HCT116 (cell line): ENCODE data around the gene WDR59. TPM values are rescaled to one million over a fixed set of nuclear protein-coding genes. Genes with fewer than 3 reads are reported as not detected.

Experiments used
- ATAC-seq: fragments of 200-7000 bp; cut with Tn5 transposase; 2 replicates; pipeline ENCODE4 v1.9.1; 2020; ENCODE audit warnings: mild to moderate bottlenecking, moderate library complexity
- BruUV-seq: library from RNA; stranded (reverse); fragments of 400-500 nt; replicated peaks from 2 replicates; lab custom pipeline; 2021; lab: Mats Ljungman, UMichigan
- CTCF ChIA-PET: fragments of 300-600 bp; sonication (Branson Sonifier 250); formaldehyde crosslinking; loops from one replicate; lab custom pipeline; 2021; ENCODE audit warnings: antibody characterized with exemption; lab: Charles Lee
- POLR2A ChIA-PET: fragments of 300-600, 350-600 bp; sonication (Branson Sonifier 250); formaldehyde crosslinking; loops from one replicate; lab custom pipeline; 2021; ENCODE audit warnings: antibody characterized with exemption; lab: Charles Lee
- RAD21 ChIA-PET, 2 experiments: fragments of 300-600 bp; sonication (Branson Sonifier 250); formaldehyde crosslinking; loops; one replicate each; lab custom pipeline; 2023; ENCODE audit warnings: low total read pairs in 2 of 2; ENCODE audit not compliant: uncharacterized antibody in 2 of 2, unreplicated experiment in 2 of 2, low non-redundant PET in 1 of 2; lab: Charles Lee
- DNase-seq: peaks from one replicate; pipeline ENCODE4 v3.0.0-alpha.2; 2010; ENCODE audit warnings: low read depth, low spot score
- H2AFZ ChIP-seq: fragments of 200-600 bp; shearing (Covaris generic), sonication (generic); 2 replicates; pipeline ENCODE4 v1.6.1; 2017; ENCODE audit warnings: low read depth, mixed run types, mixed read lengths, antibody characterized with exemption, low read length; ENCODE audit not compliant: poor library complexity, severe bottlenecking
- H3K27ac ChIP-seq: 2 replicates; pipeline ENCODE4 v1.5.1; 2012; ENCODE audit warnings: low read depth, low read length
- H3K27me3 ChIP-seq: fragments of 200-600 bp; sonication (generic); 2 replicates; pipeline ENCODE4 v1.6.1; 2016; ENCODE audit warnings: mixed run types, low read length, mixed read lengths; ENCODE audit not compliant: insufficient read depth
- H3K36me3 ChIP-seq, 2 experiments: fragments of 200-500 bp in 1 of 2; fragments of 200-600 bp in 1 of 2; sonication (Bioruptor generic) in 1 of 2; sonication (generic) in 1 of 2; 2 replicates each; pipeline versions ENCODE4 v1.5.1 to v1.6.1; 2014 to 2016; ENCODE audit warnings: low read length in 2 of 2, inconsistent platforms in 1 of 2, mixed read lengths in 1 of 2, mixed run types in 1 of 2; ENCODE audit not compliant: insufficient read depth in 2 of 2, control insufficient read depth in 1 of 2
- H3K4me1 ChIP-seq, 2 experiments: fragments of 200-600 bp in 1 of 2; sonication (generic) in 1 of 2; 2 replicates each; pipeline versions ENCODE4 v1.5.1 to v1.6.1; 2012 to 2017; ENCODE audit warnings: low read length in 2 of 2, inconsistent platforms in 1 of 2, mild to moderate bottlenecking in 1 of 2, mixed read lengths in 1 of 2, mixed run types in 1 of 2, moderate library complexity in 1 of 2; ENCODE audit not compliant: insufficient read depth in 2 of 2, control insufficient read depth in 1 of 2
- H3K4me2 ChIP-seq: fragments of 200-600 bp; sonication (generic); 2 replicates; pipeline ENCODE4 v1.6.1; 2017; ENCODE audit warnings: mixed run types, low read length, mixed read lengths
- H3K4me3 ChIP-seq, 2 experiments: fragments of 200-600 bp in 1 of 2; sonication (generic) in 1 of 2; replicated peaks in 1 of 2; 2 replicates each; pipeline ENCODE4 v1.5.1; 2011 to 2016; ENCODE audit warnings: low read length in 2 of 2, control low read depth in 1 of 2, low read depth in 1 of 2, mild to moderate bottlenecking in 1 of 2, mixed read lengths in 1 of 2, mixed run types in 1 of 2
- H3K79me2 ChIP-seq: fragments of 200-600 bp; sonication (generic); 2 replicates; pipeline ENCODE4 v1.6.1; 2017; ENCODE audit warnings: mild to moderate bottlenecking, mixed run types, low read length, moderate library complexity, mixed read lengths; ENCODE audit not compliant: insufficient read depth
- H3K9ac ChIP-seq: fragments of 200-600 bp; sonication (generic); 2 replicates; pipeline ENCODE4 v1.6.1; 2016; ENCODE audit warnings: low read length, mixed read lengths
- H3K9me2 ChIP-seq: fragments of 200-600 bp; sonication (generic), shearing (Covaris generic); 2 replicates; pipeline ENCODE4 v1.6.1; 2017; ENCODE audit warnings: mixed run types, mild to moderate bottlenecking, moderate library complexity; ENCODE audit not compliant: insufficient read depth
- H3K9me3 ChIP-seq, 2 experiments: fragments of 200-500 bp in 1 of 2; fragments of 200-600 bp in 1 of 2; sonication (Bioruptor generic) in 1 of 2; sonication (generic) in 1 of 2; 2 replicates each; pipeline ENCODE4 v1.6.1; 2014 to 2017; ENCODE audit warnings: low read length in 2 of 2, mixed read lengths in 2 of 2, inconsistent platforms in 1 of 2, low read depth in 1 of 2, mild to moderate bottlenecking in 1 of 2, mixed run types in 1 of 2, moderate library complexity in 1 of 2; ENCODE audit not compliant: control insufficient read depth in 1 of 2, insufficient read depth in 1 of 2
- H4K20me1 ChIP-seq: fragments of 200-600 bp; sonication (generic), shearing (Covaris generic); 2 replicates; pipeline ENCODE4 v1.6.1; 2017; ENCODE audit warnings: mixed run types, mild to moderate bottlenecking, moderate library complexity; ENCODE audit not compliant: insufficient read depth
- CBX3 ChIP-seq: IDR thresholded peaks from 2 replicates; pipeline ENCODE4 v1.6.1; 2012; ENCODE audit warnings: low read depth
- CEBPB ChIP-seq: IDR thresholded peaks from 2 replicates; pipeline ENCODE4 v1.6.1; 2012; ENCODE audit warnings: low read depth
- ELF1 ChIP-seq: IDR thresholded peaks from 2 replicates; pipeline ENCODE4 v1.6.1; 2012; ENCODE audit warnings: low read depth, borderline replicate concordance
- EZH2phosphoT487 ChIP-seq: fragments of 200-600 bp; IDR thresholded peaks from 2 replicates; pipeline ENCODE4 v1.6.1; 2018; ENCODE audit warnings: antibody characterized with exemption, borderline replicate concordance
- RAD21 ChIP-seq: IDR thresholded peaks from 2 replicates; pipeline ENCODE4 v1.6.1; 2012; ENCODE audit warnings: low read depth, mild to moderate bottlenecking
- SIN3A ChIP-seq: IDR thresholded peaks from 2 replicates; pipeline ENCODE4 v1.6.1; 2012; ENCODE audit warnings: low read depth
- TCF7L2 ChIP-seq: IDR thresholded peaks from 2 replicates; pipeline ENCODE4 v1.7.0; 2011; ENCODE audit warnings: borderline replicate concordance, inconsistent platforms; ENCODE audit not compliant: insufficient read depth, insufficient read length; ENCODE audit errors: extremely low read depth
- ZFX ChIP-seq: fragments of 450-650 bp; IDR thresholded peaks from 2 replicates; pipeline ENCODE4 v1.6.1; 2017
- ZNF274 ChIP-seq: fragments of 200-500 bp; sonication (Bioruptor generic); IDR thresholded peaks from 2 replicates; pipeline ENCODE4 v1.6.1; 2014; ENCODE audit warnings: mild to moderate bottlenecking, low read depth, low read length, inconsistent platforms
- intact Hi-C: fragments of 100-400 bp; cut with micrococcal nuclease; formaldehyde crosslinking; loops from 2 replicates; pipeline ENCODE4 v1.10.0; 2022
- total RNA-seq: library from RNA; stranded (reverse); gene quantifications from one replicate; pipeline ENCODE4 v1.2.1, GENCODE V29; 2021; ENCODE audit not compliant: unreplicated experiment
- TF ChIP-seq, protein P1 (sequence below): IDR thresholded peaks from 2 replicates; pipeline ENCODE4 v1.6.1; 2012
- TF ChIP-seq, protein P2 (sequence below): IDR thresholded peaks from 2 replicates; pipeline ENCODE4 v1.6.1; 2012
- TF ChIP-seq, protein P3 (sequence below): IDR thresholded peaks from 2 replicates; pipeline ENCODE4 v1.6.1; 2012; ENCODE audit warnings: low read depth

The WDR59 gene
- total RNA-seq, 1 experiment from 2014 or later = 96.9 TPM

DNA sequence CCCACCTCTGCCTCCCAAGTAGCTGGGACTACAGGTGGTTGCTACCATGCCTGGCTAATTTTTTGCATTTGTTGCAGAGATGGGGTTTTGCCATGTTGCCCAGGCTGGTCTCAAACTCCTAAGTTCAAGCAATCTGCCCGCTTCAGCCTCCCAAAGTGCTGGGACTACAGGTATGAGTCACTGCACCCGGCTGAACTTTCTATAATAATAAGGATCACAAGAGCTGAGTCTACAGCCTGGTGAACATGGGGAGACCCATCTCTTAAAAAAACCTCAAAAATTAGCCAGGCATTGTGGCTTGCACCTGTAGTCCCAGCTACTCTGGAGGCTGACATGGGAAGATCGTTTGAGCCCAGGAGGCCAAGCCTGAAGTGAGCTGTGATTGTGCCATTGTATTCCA lies 53.5 kb downstream of the WDR59 start:
- H3K9me2 ChIP-seq = no peaks in the 10 kb centered on the region
- no peaks in the 10 kb centered on the region for H4K20me1 ChIP-seq
- ChIA-PET RAD21 (no interaction called here), CTCF (no interaction called here), POLR2A (no interaction called here)
- peaks cover 0 to 3% of the 10 kb centered on the region in 2 experiments; a peak in 3 of 4 replicates for H3K36me3 ChIP-seq
- ATAC-seq (no peak), DNase-seq (no peak)
- H3K9me3 ChIP-seq = no peaks in the 10 kb centered on the region
- BruUV-seq = no TSS peak
- no peak overlapping the region for H3K27ac ChIP-seq
- no peak overlapping the region for H3K4me3 ChIP-seq
- no peak overlapping the region for H2AFZ ChIP-seq
- intact Hi-C loops = no loop called here
- no peaks in the 10 kb centered on the region for H3K27me3 ChIP-seq
- no peak overlapping the region for H3K9ac ChIP-seq
- TF ChIP-seq, protein P1, sequence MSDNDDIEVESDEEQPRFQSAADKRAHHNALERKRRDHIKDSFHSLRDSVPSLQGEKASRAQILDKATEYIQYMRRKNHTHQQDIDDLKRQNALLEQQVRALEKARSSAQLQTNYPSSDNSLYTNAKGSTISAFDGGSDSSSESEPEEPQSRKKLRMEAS = no peak
- no peak for TF ChIP-seq ELF1
- TF ChIP-seq EZH2phosphoT487 = no peak
- TF ChIP-seq, protein P2, sequence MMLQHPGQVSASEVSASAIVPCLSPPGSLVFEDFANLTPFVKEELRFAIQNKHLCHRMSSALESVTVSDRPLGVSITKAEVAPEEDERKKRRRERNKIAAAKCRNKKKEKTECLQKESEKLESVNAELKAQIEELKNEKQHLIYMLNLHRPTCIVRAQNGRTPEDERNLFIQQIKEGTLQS = no peak
- no peak for TF ChIP-seq RAD21
- TF ChIP-seq, protein P3, sequence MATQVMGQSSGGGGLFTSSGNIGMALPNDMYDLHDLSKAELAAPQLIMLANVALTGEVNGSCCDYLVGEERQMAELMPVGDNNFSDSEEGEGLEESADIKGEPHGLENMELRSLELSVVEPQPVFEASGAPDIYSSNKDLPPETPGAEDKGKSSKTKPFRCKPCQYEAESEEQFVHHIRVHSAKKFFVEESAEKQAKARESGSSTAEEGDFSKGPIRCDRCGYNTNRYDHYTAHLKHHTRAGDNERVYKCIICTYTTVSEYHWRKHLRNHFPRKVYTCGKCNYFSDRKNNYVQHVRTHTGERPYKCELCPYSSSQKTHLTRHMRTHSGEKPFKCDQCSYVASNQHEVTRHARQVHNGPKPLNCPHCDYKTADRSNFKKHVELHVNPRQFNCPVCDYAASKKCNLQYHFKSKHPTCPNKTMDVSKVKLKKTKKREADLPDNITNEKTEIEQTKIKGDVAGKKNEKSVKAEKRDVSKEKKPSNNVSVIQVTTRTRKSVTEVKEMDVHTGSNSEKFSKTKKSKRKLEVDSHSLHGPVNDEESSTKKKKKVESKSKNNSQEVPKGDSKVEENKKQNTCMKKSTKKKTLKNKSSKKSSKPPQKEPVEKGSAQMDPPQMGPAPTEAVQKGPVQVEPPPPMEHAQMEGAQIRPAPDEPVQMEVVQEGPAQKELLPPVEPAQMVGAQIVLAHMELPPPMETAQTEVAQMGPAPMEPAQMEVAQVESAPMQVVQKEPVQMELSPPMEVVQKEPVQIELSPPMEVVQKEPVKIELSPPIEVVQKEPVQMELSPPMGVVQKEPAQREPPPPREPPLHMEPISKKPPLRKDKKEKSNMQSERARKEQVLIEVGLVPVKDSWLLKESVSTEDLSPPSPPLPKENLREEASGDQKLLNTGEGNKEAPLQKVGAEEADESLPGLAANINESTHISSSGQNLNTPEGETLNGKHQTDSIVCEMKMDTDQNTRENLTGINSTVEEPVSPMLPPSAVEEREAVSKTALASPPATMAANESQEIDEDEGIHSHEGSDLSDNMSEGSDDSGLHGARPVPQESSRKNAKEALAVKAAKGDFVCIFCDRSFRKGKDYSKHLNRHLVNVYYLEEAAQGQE = no peak
- TF ChIP-seq TCF7L2 = no peak
- TF ChIP-seq ZFX = no peak
- no peak for TF ChIP-seq CEBPB
- TF ChIP-seq SIN3A = no peak
- no peak for TF ChIP-seq CBX3
- TF ChIP-seq ZNF274 = no peak
- TF ChIP-seq, all 23 proteins: peak for 0
- Histone ChIP-seq H3K4me1 (no peaks in the 10 kb centered on the region), H3K4me2 (no peak overlapping the region), H3K79me2 (no peaks in the 10 kb centered on the region)
